Measurements from ENCODE around the gene SLC34A3.

The SLC34A3 gene

DNA sequence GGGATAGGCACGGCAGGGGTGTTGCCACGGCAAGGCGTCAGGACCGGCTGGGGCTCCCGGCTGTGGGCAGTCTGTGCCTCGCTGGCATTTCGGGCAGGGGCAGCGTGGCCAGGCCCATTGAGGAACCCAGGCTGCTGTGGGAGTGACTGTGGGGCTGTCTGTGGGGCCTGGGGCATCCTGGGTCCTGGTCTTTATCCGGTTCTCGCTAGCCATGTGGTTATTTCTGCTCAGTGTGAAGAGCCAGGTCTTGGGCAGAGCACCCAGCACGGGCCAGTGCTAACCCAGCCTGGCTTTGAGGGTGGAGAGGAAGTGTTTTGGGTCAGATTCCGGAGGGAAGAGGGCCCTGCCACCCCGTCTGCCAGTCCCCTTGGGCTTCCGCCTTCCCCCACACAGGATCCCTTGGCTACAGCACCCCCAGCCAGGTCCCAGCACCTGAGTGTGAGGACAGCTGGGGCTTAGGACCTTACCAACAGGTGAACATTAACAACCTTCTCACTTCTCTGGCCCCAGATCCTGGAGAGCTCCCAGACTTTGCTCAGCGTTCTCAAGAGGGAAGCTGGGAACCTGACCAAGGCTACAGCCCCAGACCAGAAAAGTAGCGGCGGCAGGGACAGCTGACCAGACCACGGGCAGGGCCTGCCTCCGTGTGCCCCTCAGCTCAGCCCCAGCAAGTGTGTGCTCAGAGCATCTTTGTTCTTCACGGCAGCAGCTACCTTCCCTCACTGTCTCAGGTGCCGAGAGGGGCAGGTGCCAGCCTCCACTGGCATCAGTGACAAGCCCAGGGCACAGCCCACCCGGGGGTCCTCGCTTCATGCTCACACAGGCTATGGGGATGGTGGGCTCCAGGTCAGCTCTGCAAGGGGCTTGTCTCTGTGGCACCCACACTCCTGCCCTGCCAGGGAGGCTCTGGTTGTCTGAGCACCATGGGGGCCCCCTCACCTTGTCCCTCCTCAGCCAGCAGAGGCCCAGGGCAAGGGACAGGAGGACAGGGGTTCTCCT is 41.1 kb upstream of the SLC34A3 start:
- Histone ChIP-seq H3K9ac (ENCODE audit: low read depth, low read length) (peak overlapping the region; percentile 81), H3K36me3 (ENCODE audit: control insufficient read depth, insufficient read depth, low read length) (peaks cover 23% of the 10 kb centered on the region), H3K9me3 (ENCODE audit: control insufficient read depth, insufficient read depth, low read length) (no peaks in the 10 kb centered on the region), H3K4me1 (ENCODE audit: control insufficient read depth, insufficient read depth, low read length) (peaks cover 10% of the 10 kb centered on the region), H3K27me3 (ENCODE audit: control insufficient read depth, insufficient read depth, low read length) (no peaks in the 10 kb centered on the region), H3K4me3 (ENCODE audit: low read depth, low read length) (peak overlapping the region; percentile 97)

DNA sequence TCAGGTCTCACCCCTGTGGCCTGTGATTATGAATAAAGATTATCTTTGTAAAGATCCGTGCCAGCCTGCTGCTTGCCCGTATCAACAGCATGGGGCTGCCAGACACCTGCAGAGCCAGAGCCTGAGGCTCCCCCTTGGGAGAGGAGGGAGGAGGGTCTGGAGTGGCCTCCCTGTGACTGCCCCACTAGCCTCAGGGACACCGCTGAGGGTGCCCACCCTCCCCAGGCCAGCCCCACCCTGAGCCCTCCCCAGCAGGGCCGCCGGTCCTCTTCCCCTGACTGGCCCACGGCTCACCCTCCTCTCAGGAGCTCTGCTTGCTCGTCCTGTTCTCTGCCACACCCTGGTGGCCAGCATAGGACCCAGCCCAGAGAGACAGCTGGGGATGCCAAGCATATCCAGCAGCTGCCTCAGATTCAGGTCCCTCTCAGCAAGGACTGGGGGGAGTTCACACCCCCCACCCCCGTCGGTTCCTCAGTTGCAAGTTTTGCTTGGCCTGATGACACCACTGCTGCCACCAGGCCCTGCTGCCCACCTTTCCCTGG is 40.3 kb upstream of the SLC34A3 start:
- H3K27me3 ChIP-seq (ENCODE audit: control insufficient read depth, insufficient read depth, low read length) = no peaks in the 10 kb centered on the region
- H3K4me1 ChIP-seq (ENCODE audit: control insufficient read depth, insufficient read depth, low read length) = peaks cover 12% of the 10 kb centered on the region
- H3K36me3 ChIP-seq (ENCODE audit: control insufficient read depth, insufficient read depth, low read length) = peaks cover 23% of the 10 kb centered on the region
- H3K9ac ChIP-seq (ENCODE audit: low read depth, low read length) = no peak overlapping the region
- H3K9me3 ChIP-seq (ENCODE audit: control insufficient read depth, insufficient read depth, low read length) = no peaks in the 10 kb centered on the region
- H3K4me3 ChIP-seq (ENCODE audit: low read depth, low read length) = no peak overlapping the region

DNA sequence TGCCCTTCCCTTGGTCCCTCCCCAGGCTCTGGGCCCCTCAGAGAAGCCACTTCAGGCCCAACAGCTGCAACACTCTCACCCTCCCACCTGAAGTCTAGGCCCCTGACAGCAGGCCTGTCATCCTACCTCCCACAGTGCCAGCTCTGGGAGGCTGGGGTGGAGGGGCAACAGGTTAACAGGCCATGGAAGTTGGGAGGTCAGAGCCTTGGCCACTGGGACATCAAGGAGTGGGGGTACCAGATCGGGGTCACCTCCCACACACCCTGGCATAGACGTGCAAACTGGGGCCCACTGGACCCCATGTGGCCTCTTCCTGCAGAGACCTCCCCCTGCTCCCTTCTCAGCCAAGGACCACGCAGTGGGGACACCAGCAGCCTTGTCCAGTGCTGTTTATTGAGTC is 39.5 kb upstream of the SLC34A3 start:
- H3K27me3 ChIP-seq (ENCODE audit: control insufficient read depth, insufficient read depth, low read length) = no peaks in the 10 kb centered on the region
- H3K36me3 ChIP-seq (ENCODE audit: control insufficient read depth, insufficient read depth, low read length) = peaks cover 14% of the 10 kb centered on the region
- no peak overlapping the region for H3K4me3 ChIP-seq (ENCODE audit: low read depth, low read length)
- no peaks in the 10 kb centered on the region for H3K9me3 ChIP-seq (ENCODE audit: control insufficient read depth, insufficient read depth, low read length)
- H3K4me1 ChIP-seq (ENCODE audit: control insufficient read depth, insufficient read depth, low read length) = peaks cover 12% of the 10 kb centered on the region
- no peak overlapping the region for H3K9ac ChIP-seq (ENCODE audit: low read depth, low read length)

DNA sequence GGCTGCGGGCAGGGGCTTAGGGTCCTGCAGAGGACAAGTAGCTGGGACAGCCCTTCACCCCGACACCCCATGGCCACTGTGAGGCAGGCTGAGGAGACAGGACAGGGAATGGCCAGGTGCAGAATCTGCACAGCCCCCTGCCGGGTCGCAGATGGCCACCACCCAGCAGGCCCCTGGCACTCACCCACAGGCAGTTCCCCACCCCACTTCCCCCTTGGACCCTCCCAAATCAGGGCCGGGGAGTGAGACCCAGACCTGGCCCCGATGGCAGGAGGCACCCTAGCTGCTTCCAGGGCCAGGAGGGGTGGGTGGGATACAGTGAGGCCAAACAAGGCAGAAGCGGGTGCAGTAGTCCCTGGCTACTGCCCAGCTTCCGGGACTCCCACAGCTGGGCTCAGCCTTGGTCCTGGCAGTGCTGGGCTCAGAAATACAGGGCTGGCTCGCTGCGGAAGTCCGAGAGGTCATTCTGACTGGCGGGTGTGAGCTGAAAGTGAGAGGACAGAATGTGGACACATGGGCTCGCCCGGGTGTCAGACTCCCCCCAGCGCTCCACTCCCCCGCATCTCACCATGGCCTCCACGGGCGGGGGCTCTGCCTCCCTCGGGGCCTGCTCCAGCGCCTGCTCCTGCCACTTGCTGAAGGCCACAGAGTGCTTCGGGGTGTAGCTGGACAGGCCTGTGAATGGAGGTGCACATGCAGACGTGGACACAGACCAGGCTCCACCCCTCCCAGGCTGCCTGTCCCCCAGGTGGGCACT is 38.8 kb upstream of the SLC34A3 start:
- Histone ChIP-seq H3K4me1 (ENCODE audit: control insufficient read depth, insufficient read depth, low read length) (peaks cover 11% of the 10 kb centered on the region), H3K9ac (ENCODE audit: low read depth, low read length) (no peak overlapping the region), H3K27me3 (ENCODE audit: control insufficient read depth, insufficient read depth, low read length) (no peaks in the 10 kb centered on the region), H3K4me3 (ENCODE audit: low read depth, low read length) (no peak overlapping the region), H3K36me3 (ENCODE audit: control insufficient read depth, insufficient read depth, low read length) (peaks cover 14% of the 10 kb centered on the region), H3K9me3 (ENCODE audit: control insufficient read depth, insufficient read depth, low read length) (no peaks in the 10 kb centered on the region)

DNA sequence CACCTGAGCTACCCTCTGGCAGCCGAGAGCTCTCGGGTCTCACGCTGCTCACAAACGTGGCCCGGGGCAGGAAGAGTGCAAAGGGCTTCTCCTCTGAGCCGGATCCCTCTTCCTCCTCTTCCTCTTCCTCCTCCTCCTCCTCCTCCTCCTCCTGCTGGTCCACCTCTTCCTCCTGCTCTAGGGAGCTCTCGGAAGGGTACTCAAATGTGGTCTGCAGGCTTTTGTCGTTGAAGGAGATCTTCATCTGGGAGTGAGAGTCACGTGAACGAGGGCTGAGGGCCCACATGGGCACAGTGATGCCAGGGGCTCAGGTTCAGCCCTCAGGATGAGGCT is 38.3 kb upstream of the SLC34A3 start:
- H3K9me3 ChIP-seq (ENCODE audit: control insufficient read depth, insufficient read depth, low read length) = no peaks in the 10 kb centered on the region
- no peaks in the 10 kb centered on the region for H3K27me3 ChIP-seq (ENCODE audit: control insufficient read depth, insufficient read depth, low read length)
- no peak overlapping the region for H3K4me3 ChIP-seq (ENCODE audit: low read depth, low read length)
- H3K9ac ChIP-seq (ENCODE audit: low read depth, low read length) = no peak overlapping the region
- H3K4me1 ChIP-seq (ENCODE audit: control insufficient read depth, insufficient read depth, low read length) = peaks cover 7% of the 10 kb centered on the region
- H3K36me3 ChIP-seq (ENCODE audit: control insufficient read depth, insufficient read depth, low read length) = peaks cover 14% of the 10 kb centered on the region

DNA sequence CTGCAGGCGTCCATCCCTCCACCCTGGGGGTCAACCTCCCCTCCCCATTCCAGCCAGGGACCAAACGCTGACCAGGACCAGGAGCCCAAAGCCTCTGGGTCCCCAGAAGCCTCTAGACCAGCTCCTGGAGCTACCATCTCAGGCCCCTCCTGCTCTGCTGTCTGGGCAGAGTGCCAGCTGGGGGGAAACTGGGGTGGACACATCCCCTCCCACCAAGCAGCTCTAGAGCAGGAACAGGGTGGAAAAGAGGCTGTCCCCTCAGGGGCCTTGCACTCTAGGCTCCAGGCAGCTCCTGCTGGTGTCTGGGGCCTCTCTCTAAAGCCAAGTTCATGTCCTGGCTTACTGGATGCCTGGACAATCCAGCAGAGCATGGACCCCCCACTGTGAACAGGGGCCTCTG is 37.8 kb upstream of the SLC34A3 start:
- no peak overlapping the region for H3K9ac ChIP-seq (ENCODE audit: low read depth, low read length)

DNA sequence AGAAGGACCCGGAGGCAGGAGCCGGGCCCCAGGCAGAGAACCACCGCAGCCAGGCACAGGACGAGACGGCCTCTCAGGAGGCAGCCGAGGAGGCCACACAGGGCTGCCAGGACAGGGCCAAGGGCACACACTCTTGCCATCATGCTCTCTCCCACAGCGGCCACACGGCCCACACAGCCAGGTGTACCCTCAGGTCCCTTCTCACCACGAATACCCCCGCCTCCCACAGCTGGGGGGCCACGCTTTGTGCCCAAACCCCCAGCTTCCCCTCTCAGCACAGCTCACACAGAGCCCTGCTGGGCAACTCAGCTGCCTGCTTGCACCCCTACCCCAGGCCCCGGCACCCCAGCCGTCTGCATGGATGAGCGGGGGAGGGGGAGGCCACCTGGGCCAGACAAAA is 36.9 kb upstream of the SLC34A3 start:
- H3K4me3 ChIP-seq (ENCODE audit: low read depth, low read length) = no peak overlapping the region
- peaks cover 4% of the 10 kb centered on the region for H3K4me1 ChIP-seq (ENCODE audit: control insufficient read depth, insufficient read depth, low read length)
- H3K27me3 ChIP-seq (ENCODE audit: control insufficient read depth, insufficient read depth, low read length) = no peaks in the 10 kb centered on the region
- peaks cover 14% of the 10 kb centered on the region for H3K36me3 ChIP-seq (ENCODE audit: control insufficient read depth, insufficient read depth, low read length)
- H3K9ac ChIP-seq (ENCODE audit: low read depth, low read length) = no peak overlapping the region
- no peaks in the 10 kb centered on the region for H3K9me3 ChIP-seq (ENCODE audit: control insufficient read depth, insufficient read depth, low read length)

More for the DNA sequence above, 37.8 kb upstream of the SLC34A3 start:
- Histone ChIP-seq H3K9me3 (ENCODE audit: control insufficient read depth, insufficient read depth, low read length) (no peaks in the 10 kb centered on the region), H3K4me3 (ENCODE audit: low read depth, low read length) (no peak overlapping the region), H3K4me1 (ENCODE audit: control insufficient read depth, insufficient read depth, low read length) (peaks cover 4% of the 10 kb centered on the region), H3K36me3 (ENCODE audit: control insufficient read depth, insufficient read depth, low read length) (peaks cover 14% of the 10 kb centered on the region), H3K27me3 (ENCODE audit: control insufficient read depth, insufficient read depth, low read length) (no peaks in the 10 kb centered on the region)

DNA sequence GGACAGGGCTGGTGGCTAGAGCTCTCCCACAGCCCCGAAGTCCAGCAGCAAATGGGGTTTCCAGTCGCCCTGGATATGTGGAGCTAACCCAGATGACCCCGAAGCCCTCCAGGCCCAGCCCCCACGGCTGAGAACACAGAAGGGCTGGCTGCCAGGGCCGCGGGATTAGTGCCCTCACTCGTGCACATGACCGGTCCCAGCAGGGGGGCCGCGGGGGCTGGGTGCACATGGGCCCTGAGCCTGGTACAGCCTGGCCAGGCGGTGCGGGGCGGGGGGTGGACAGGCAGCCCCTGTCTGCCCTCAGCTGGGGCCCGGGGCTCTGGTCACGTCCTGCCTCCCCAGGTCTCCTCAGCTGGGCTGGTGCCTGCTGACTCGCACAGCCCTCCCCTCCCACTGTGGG is 36.3 kb upstream of the SLC34A3 start:
- Histone ChIP-seq H3K4me3 (ENCODE audit: low read depth, low read length) (no peak overlapping the region), H3K4me1 (ENCODE audit: control insufficient read depth, insufficient read depth, low read length) (peaks cover 4% of the 10 kb centered on the region), H3K27me3 (ENCODE audit: control insufficient read depth, insufficient read depth, low read length) (no peaks in the 10 kb centered on the region), H3K9ac (ENCODE audit: low read depth, low read length) (no peak overlapping the region), H3K36me3 (ENCODE audit: control insufficient read depth, insufficient read depth, low read length) (peaks cover 14% of the 10 kb centered on the region), H3K9me3 (ENCODE audit: control insufficient read depth, insufficient read depth, low read length) (no peaks in the 10 kb centered on the region)

DNA sequence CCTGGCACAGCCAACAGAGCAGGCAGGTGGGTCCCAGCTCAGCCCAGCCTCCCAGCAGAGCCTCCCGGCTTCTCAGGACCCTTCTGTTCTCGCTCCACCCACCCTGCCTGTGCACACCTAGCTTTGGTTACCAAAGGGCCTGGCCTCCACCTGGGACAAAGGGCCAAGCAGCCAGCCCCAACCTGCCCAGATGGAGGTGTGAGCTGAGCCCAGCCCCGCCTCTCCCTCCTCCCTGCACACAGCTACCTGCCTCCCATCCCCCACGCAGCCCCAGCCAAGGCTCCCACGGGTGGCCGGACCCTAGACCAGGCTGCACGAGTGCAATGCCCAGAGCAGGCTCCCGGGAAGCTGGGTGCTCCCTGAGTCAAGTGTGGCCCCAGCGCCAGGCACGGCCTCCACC is 35.8 kb upstream of the SLC34A3 start:
- Histone ChIP-seq H3K36me3 (ENCODE audit: control insufficient read depth, insufficient read depth, low read length) (peaks cover 14% of the 10 kb centered on the region), H3K9ac (ENCODE audit: low read depth, low read length) (peak overlapping the region; percentile 37), H3K27me3 (ENCODE audit: control insufficient read depth, insufficient read depth, low read length) (no peaks in the 10 kb centered on the region), H3K4me1 (ENCODE audit: control insufficient read depth, insufficient read depth, low read length) (peaks cover 2% of the 10 kb centered on the region), H3K4me3 (ENCODE audit: low read depth, low read length) (no peak overlapping the region), H3K9me3 (ENCODE audit: control insufficient read depth, insufficient read depth, low read length) (no peaks in the 10 kb centered on the region)

DNA sequence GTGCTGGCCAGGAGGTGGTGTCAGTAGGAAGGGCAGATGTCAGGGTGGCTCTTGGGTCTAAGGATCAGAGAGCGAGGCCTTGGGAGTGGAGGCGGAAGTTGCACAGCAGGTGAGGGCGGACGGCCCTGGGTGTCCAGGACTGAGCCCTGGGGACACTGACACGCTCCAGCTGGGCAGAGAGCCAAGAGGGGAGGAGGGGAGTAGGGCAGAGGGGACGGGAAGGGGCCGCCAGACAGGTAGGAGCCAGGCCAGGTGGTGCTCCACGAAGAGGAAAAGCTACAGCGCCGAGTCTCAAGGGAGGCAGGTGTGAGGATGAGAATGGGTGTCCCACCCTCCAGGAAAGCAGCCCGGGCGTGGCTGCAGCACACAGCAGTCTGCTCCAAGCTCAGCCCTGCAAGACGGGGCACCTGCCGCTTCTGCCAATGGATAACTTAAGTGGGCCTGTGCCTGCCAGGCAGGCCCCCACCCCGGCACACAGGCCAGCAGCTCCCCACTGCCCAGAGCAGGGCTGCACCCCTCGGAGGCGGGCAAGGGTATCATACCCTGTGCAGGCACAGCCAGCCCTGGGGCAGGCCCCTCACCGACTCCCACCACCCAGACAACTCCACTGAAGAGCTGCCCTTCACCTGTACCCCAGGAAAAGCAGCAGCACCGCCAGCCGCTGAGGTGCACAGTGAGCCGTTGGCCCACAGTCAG is 35.0 kb upstream of the SLC34A3 start:
- H3K4me1 ChIP-seq (ENCODE audit: control insufficient read depth, insufficient read depth, low read length) = peaks cover 2% of the 10 kb centered on the region
- no peaks in the 10 kb centered on the region for H3K27me3 ChIP-seq (ENCODE audit: control insufficient read depth, insufficient read depth, low read length)
- no peak overlapping the region for H3K4me3 ChIP-seq (ENCODE audit: low read depth, low read length)

DNA sequence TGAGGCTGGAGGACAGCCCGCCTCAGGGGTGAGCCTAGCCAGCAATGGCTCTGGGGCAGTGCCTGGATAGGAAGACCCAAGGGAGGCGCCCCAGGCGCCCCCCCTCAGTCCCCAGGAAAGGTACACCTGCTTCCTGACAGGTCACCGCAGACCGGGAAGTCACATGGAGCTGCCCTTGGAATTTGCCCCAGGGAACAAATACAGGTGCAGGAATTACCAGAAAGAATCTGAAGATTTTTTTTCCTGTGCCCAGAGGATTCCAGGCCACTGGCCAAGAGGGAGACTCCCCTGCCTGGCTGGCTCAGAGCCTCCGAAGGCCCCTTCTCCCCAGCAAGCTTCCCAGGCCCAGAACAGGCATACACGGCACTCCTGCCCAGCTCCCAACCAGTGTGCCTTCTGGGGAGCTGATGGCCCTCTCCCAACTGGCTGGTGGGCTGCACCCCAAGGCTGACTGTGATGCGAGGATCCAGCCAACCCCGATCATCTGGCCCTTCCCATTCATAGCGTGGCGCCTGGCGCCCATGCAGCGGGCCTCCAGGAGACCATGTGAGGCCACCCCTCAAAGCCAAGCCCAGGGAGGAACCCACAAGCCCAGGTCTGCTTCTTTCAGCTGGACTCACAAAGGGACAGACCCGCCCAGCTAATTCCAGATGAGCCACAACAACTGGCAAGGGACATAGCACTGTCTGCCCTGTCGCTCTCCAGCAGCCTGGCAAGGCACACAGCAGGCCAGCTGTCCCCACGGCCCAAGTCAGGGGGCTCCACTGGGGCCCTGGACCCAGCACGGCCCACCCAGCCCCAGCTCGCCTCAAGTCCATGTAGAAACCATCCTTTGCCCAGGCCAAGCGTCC is 32.4 kb upstream of the SLC34A3 start:
- Histone ChIP-seq H3K4me1 (ENCODE audit: control insufficient read depth, insufficient read depth, low read length) (peaks cover 2% of the 10 kb centered on the region), H3K9ac (ENCODE audit: low read depth, low read length) (no peak overlapping the region), H3K4me3 (ENCODE audit: low read depth, low read length) (no peak overlapping the region), H3K36me3 (ENCODE audit: control insufficient read depth, insufficient read depth, low read length) (no peaks in the 10 kb centered on the region), H3K9me3 (ENCODE audit: control insufficient read depth, insufficient read depth, low read length) (no peaks in the 10 kb centered on the region), H3K27me3 (ENCODE audit: control insufficient read depth, insufficient read depth, low read length) (no peaks in the 10 kb centered on the region)

More for the DNA sequence above, 35.0 kb upstream of the SLC34A3 start:
- Histone ChIP-seq H3K36me3 (ENCODE audit: control insufficient read depth, insufficient read depth, low read length) (peaks cover 12% of the 10 kb centered on the region), H3K9me3 (ENCODE audit: control insufficient read depth, insufficient read depth, low read length) (no peaks in the 10 kb centered on the region), H3K9ac (ENCODE audit: low read depth, low read length) (no peak overlapping the region)
